Upper lobe of left lung (tissue), 4 donors: Measurements from ENCODE around the gene GRHL1.
A peak's percentile ranks its signal among the peaks of the same experiment; 100 is the strongest.

Experiments used
- EP300 ChIP-seq, 4 donors: sonication (generic); formaldehyde crosslinking; IDR thresholded peaks; one replicate each; pipeline ENCODE4 v1.5.1; 2017; ENCODE audit warnings: antibody characterized with exemption in 4 of 4, control low read depth in 2 of 4
- POLR2AphosphoS5 ChIP-seq, 2 donors: sonication (generic); formaldehyde crosslinking; IDR thresholded peaks; one replicate each; pipeline ENCODE4 v1.5.1; 2017; ENCODE audit warnings: antibody characterized with exemption in 2 of 2
- TF ChIP-seq, protein P1 (sequence below), 6 experiments: fragments of 450-650 bp in 4 of 6; fragments of 200-600 bp in 2 of 6; sonication (generic) in 2 of 6; IDR thresholded peaks; one replicate each; pipeline ENCODE4 v1.5.1; 2016 to 2019; ENCODE audit warnings: antibody characterized with exemption in 6 of 6

DNA sequence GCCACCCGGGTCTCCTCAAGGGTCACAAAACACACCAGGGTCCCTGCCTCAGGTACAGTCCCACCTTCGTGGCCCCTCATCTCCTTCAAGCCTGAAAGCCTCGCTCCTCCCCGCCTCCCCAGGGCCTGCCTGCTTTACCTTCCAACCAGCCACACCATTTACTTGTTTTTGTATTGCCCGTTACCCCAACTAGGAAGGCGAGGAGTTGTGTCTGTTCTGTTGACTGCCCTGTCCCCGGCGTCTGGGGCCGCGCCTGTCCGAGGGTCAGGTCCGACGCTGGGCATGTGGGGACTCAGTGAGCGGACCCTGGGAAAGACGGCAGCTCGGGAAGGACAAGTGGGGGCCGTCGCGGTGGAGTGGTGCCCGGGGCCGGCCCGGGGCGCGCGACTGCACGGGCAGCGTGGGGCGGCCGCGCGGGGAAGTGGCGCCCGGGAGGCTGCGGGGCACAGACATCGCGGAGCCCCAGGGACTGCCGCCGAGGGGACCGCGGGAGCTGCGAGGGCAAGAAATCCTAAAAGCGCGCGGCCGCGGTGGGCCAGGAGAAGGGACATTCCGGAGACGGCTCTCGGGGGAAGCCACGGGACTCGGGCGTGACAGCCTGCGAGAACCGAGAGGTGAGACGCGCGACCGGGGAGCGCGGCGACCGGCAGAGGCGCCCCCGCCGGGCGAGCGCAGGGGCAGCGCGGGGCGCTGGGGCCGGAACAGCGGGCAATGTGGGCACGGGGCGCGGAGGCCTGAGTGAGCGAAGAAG lies 797 bp upstream of the GRHL1 start:
- TF ChIP-seq EP300 (IDR thresholded peaks at IDR 0.05) (no peak), POLR2AphosphoS5 (IDR thresholded peaks at IDR 0.05) (no peak)
- TF ChIP-seq, protein P1, sequence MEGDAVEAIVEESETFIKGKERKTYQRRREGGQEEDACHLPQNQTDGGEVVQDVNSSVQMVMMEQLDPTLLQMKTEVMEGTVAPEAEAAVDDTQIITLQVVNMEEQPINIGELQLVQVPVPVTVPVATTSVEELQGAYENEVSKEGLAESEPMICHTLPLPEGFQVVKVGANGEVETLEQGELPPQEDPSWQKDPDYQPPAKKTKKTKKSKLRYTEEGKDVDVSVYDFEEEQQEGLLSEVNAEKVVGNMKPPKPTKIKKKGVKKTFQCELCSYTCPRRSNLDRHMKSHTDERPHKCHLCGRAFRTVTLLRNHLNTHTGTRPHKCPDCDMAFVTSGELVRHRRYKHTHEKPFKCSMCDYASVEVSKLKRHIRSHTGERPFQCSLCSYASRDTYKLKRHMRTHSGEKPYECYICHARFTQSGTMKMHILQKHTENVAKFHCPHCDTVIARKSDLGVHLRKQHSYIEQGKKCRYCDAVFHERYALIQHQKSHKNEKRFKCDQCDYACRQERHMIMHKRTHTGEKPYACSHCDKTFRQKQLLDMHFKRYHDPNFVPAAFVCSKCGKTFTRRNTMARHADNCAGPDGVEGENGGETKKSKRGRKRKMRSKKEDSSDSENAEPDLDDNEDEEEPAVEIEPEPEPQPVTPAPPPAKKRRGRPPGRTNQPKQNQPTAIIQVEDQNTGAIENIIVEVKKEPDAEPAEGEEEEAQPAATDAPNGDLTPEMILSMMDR (IDR thresholded peaks at IDR 0.05), result peak in 2 of 6 experiments; percentile 27 to 29
